H9 (cell line): Measurements from ENCODE around the gene MID1. TPM values are rescaled to one million over a fixed set of nuclear protein-coding genes. Genes with fewer than 3 reads are reported as not detected.

ENCODE experiments used
- DNase-seq: peaks from one replicate; pipeline ENCODE4 v3.0.0-alpha.2; 2017
- H2AFZ ChIP-seq: one replicate; pipeline ENCODE4 v1.6.1; 2013; ENCODE audit warnings: mild to moderate bottlenecking, low read length, control low read depth, moderate library complexity
- H2AK5ac ChIP-seq: 2 replicates; pipeline ENCODE4 v1.6.1; 2013; ENCODE audit warnings: low read length, control low read depth, mixed read lengths; ENCODE audit not compliant: insufficient read length
- H2BK120ac ChIP-seq: one replicate; pipeline ENCODE4 v1.6.1; 2013; ENCODE audit warnings: low read depth, mild to moderate bottlenecking, low read length, control low read depth, inconsistent platforms; ENCODE audit not compliant: poor library complexity, severe bottlenecking
- H2BK12ac ChIP-seq: 2 replicates; pipeline ENCODE4 v1.6.1; 2013; ENCODE audit warnings: low read length, control low read depth, mixed read lengths, low read depth; ENCODE audit not compliant: insufficient read length
- H2BK15ac ChIP-seq: 2 replicates; pipeline ENCODE4 v1.6.1; 2013; ENCODE audit warnings: low read depth, low read length, control low read depth
- H2BK20ac ChIP-seq: one replicate; pipeline ENCODE4 v1.6.1; 2013; ENCODE audit warnings: low read depth, mild to moderate bottlenecking, low read length, control low read depth, inconsistent platforms; ENCODE audit not compliant: poor library complexity, severe bottlenecking
- H2BK5ac ChIP-seq: 2 replicates; pipeline ENCODE4 v1.6.1; 2013; ENCODE audit warnings: low read length, control low read depth, mixed read lengths; ENCODE audit not compliant: insufficient read length
- H3K14ac ChIP-seq: 2 replicates; pipeline ENCODE4 v1.6.1; 2013; ENCODE audit warnings: low read length, control low read depth; ENCODE audit not compliant: insufficient read depth
- H3K18ac ChIP-seq: 2 replicates; pipeline ENCODE4 v1.6.1; 2013; ENCODE audit warnings: low read depth, mild to moderate bottlenecking, mixed read lengths, low read length, control low read depth; ENCODE audit not compliant: insufficient read length
- H3K23ac ChIP-seq: 2 replicates; pipeline ENCODE4 v1.6.1; 2013; ENCODE audit warnings: low read length, control low read depth, mixed read lengths, low read depth; ENCODE audit not compliant: insufficient read length
- H3K23me2 ChIP-seq: 2 replicates; pipeline ENCODE4 v1.6.1; 2013; ENCODE audit warnings: low read depth, mild to moderate bottlenecking, mixed read lengths, low read length, control low read depth; ENCODE audit not compliant: insufficient read length, poor library complexity, severe bottlenecking
- H3K27ac ChIP-seq: 2 replicates; pipeline ENCODE4 v1.5.1; 2013; ENCODE audit warnings: low read length, control low read depth, mixed read lengths, low read depth; ENCODE audit not compliant: insufficient read length
- H3K27me3 ChIP-seq: 2 replicates; pipeline ENCODE4 v1.6.1; 2013; ENCODE audit warnings: low read length, control low read depth, inconsistent platforms; ENCODE audit not compliant: insufficient read depth
- H3K4ac ChIP-seq: 2 replicates; pipeline ENCODE4 v1.6.1; 2013; ENCODE audit warnings: low read depth, mild to moderate bottlenecking, control low read depth, inconsistent platforms, low read length, moderate library complexity
- H3K4me1 ChIP-seq: 2 replicates; pipeline ENCODE4 v1.6.1; 2013; ENCODE audit warnings: low read length, control low read depth, inconsistent platforms; ENCODE audit not compliant: insufficient read depth
- H3K4me2 ChIP-seq: 2 replicates; pipeline ENCODE4 v1.6.1; 2013; ENCODE audit warnings: low read length, control low read depth, mixed read lengths; ENCODE audit not compliant: insufficient read length, insufficient read depth
- H3K56ac ChIP-seq: 2 replicates; pipeline ENCODE4 v1.6.1; 2013; ENCODE audit warnings: low read depth, mild to moderate bottlenecking, mixed read lengths, low read length, control low read depth; ENCODE audit not compliant: insufficient read length
- H3K79me1 ChIP-seq: 2 replicates; pipeline ENCODE4 v1.6.1; 2013; ENCODE audit warnings: low read depth, mild to moderate bottlenecking, moderate library complexity, low read length, control low read depth, inconsistent platforms; ENCODE audit not compliant: insufficient read depth, poor library complexity, severe bottlenecking
- H3K79me2 ChIP-seq: 2 replicates; pipeline ENCODE4 v1.6.1; 2013; ENCODE audit warnings: low read length, control low read depth, inconsistent platforms; ENCODE audit not compliant: insufficient read depth
- H3K9ac ChIP-seq: 2 replicates; pipeline ENCODE4 v1.6.1; 2013; ENCODE audit warnings: low read length, control low read depth, mixed read lengths; ENCODE audit not compliant: insufficient read length; ENCODE audit errors: extremely low read depth
- H3K9me3 ChIP-seq: one replicate; pipeline ENCODE4 v1.6.1; 2013; ENCODE audit warnings: low read depth, low read length, inconsistent platforms; ENCODE audit not compliant: control insufficient read depth
- H3T11ph ChIP-seq: one replicate; pipeline ENCODE4 v1.6.1; 2013; ENCODE audit warnings: mild to moderate bottlenecking, low read length, control low read depth, inconsistent platforms
- H4K20me1 ChIP-seq: one replicate; pipeline ENCODE4 v1.6.1; 2013; ENCODE audit not compliant: control insufficient read depth, insufficient read length, insufficient read depth
- H4K5ac ChIP-seq: 2 replicates; pipeline ENCODE4 v1.6.1; 2013; ENCODE audit warnings: low read depth, mild to moderate bottlenecking, mixed read lengths, low read length, control low read depth; ENCODE audit not compliant: insufficient read length
- H4K8ac ChIP-seq: replicated peaks from 2 replicates; pipeline ENCODE4 v1.6.1; 2013; ENCODE audit warnings: low read length, control low read depth, mixed read lengths, low read depth; ENCODE audit not compliant: insufficient read length
- H4K91ac ChIP-seq: 2 replicates; pipeline ENCODE4 v1.6.1; 2013; ENCODE audit warnings: low read depth, mild to moderate bottlenecking, moderate library complexity, mixed read lengths, low read length, control low read depth; ENCODE audit not compliant: insufficient read length
- H3K27ac Mint-ChIP-seq, 3 experiments: 2 replicates in 2 of 3; 3 replicates in 1 of 3; pipeline ENCODE4 v1.8.0; 2020 to 2021; ENCODE audit warnings: mixed read lengths in 3 of 3, mild to moderate bottlenecking in 1 of 3, moderate library complexity in 1 of 3
- H3K27me3 Mint-ChIP-seq: 2 replicates; pipeline ENCODE4 v1.8.0; 2021; ENCODE audit warnings: low read depth, mild to moderate bottlenecking, moderate library complexity, mixed read lengths
- H3K36me3 Mint-ChIP-seq, 3 experiments: 2 replicates in 2 of 3; 3 replicates in 1 of 3; pipeline ENCODE4 v1.8.0; 2020 to 2021; ENCODE audit warnings: low read depth in 3 of 3, mixed read lengths in 3 of 3; ENCODE audit not compliant: insufficient read depth in 1 of 3
- H3K4me1 Mint-ChIP-seq, 2 experiments: 2 replicates each; pipeline ENCODE4 v1.8.0; 2020; ENCODE audit warnings: mixed read lengths in 2 of 2
- H3K4me3 Mint-ChIP-seq, 2 experiments: 2 replicates in 1 of 2; 3 replicates in 1 of 2; pipeline ENCODE4 v1.8.0; 2020 to 2021; ENCODE audit warnings: mild to moderate bottlenecking in 2 of 2, mixed read lengths in 2 of 2, moderate library complexity in 1 of 2
- H3K9me3 Mint-ChIP-seq, 2 experiments: 2 replicates in 1 of 2; 3 replicates in 1 of 2; pipeline ENCODE4 v1.8.0; 2020; ENCODE audit warnings: mild to moderate bottlenecking in 2 of 2, mixed read lengths in 2 of 2, moderate library complexity in 1 of 2
- CTCF ChIP-seq: fragments of 200-600 bp; sonication (generic); conservative IDR thresholded peaks from 3 replicates; pipeline ENCODE4 v1.8.0; 2021; ENCODE audit warnings: antibody characterized with exemption, mild to moderate bottlenecking
- WGBS: extraction: QIAGEN DNeasy Blood & Tissue Kit; methylation state at CpG from one replicate; pipeline ENCODE4 v1.1.7; 2013; ENCODE audit warnings: missing lambda C conversion rate, low lambda C conversion rate, mixed read lengths; ENCODE audit not compliant: insufficient read length; ENCODE audit errors: extremely low coverage; 5-methylcytosine and 5-hydroxymethylcytosine counted together
- total RNA-seq: library from RNA; stranded (reverse); gene quantifications from 2 replicates; pipeline ENCODE4 v1.2.1, GENCODE V29; 2021

Gene MID1
- total RNA-seq, 1 experiment from 2014 or later: 32.9 TPM

GRCh38 chrX:10534611-10535010 lies 85.8 kb downstream of the MID1 start:
- Mint-ChIP-seq H3K27ac (peak overlapping the region in 1 of 3 experiments; percentile 73; a peak in 1 of 7 replicates), H3K27me3 (no peaks in the 10 kb centered on the region)
- no peaks in the 10 kb centered on the region for H3K27me3 ChIP-seq

More at GRCh38 chrX:10534611-10535010, 85.8 kb downstream of the MID1 start:
- H4K20me1 ChIP-seq: no peaks in the 10 kb centered on the region
- H2BK15ac ChIP-seq: no peak overlapping the region
- peak overlapping the region; percentile 32 for H3K4me2 ChIP-seq
- H3K4me1 ChIP-seq: peaks cover 5% of the 10 kb centered on the region; the same call in 1 of the 2 replicates
- H3K79me2 ChIP-seq: peaks cover 3% of the 10 kb centered on the region; the same call in 1 of the 2 replicates
- H4K91ac ChIP-seq: no peak overlapping the region
- no peak overlapping the region for H3K14ac ChIP-seq
- no peak overlapping the region for H3K9ac ChIP-seq
- H3K18ac ChIP-seq: no peak overlapping the region
- no peak overlapping the region for H3K4ac ChIP-seq
- Mint-ChIP-seq H3K36me3 (peaks cover 0 to 3% (median 0%) of the 10 kb centered on the region in 3 experiments; a peak in 2 of 7 replicates), H3K4me1 (peaks cover 4 to 10% of the 10 kb centered on the region in 2 experiments; a peak in 3 of 4 replicates), H3K9me3 (peaks cover 13 to 41% of the 10 kb centered on the region in 2 experiments), H3K4me3 (no peak overlapping the region)
- H3K79me1 ChIP-seq: no peaks in the 10 kb centered on the region
- H4K8ac ChIP-seq: no peak overlapping the region
- no peak overlapping the region for H2BK120ac ChIP-seq
- no peak overlapping the region for H2AK5ac ChIP-seq
- no peak overlapping the region for H2AFZ ChIP-seq
- no peaks in the 10 kb centered on the region for H3K9me3 ChIP-seq
- H2BK20ac ChIP-seq: no peak overlapping the region
- no peak for DNase-seq
- H2BK5ac ChIP-seq: no peak overlapping the region
- H4K5ac ChIP-seq: no peak overlapping the region
- H2BK12ac ChIP-seq: no peak overlapping the region
- no peak overlapping the region for H3T11ph ChIP-seq
- H3K23me2 ChIP-seq: no peaks in the 10 kb centered on the region
- no peak overlapping the region for H3K27ac ChIP-seq
- no peak overlapping the region for H3K23ac ChIP-seq
- H3K56ac ChIP-seq: no peak overlapping the region
- no CpG with 5 or more reads among the region's 2 CpGs for whole genome bisulfite sequencing
- no peak for TF ChIP-seq CTCF
